ENCODE results near the gene NIT1.

DNA sequence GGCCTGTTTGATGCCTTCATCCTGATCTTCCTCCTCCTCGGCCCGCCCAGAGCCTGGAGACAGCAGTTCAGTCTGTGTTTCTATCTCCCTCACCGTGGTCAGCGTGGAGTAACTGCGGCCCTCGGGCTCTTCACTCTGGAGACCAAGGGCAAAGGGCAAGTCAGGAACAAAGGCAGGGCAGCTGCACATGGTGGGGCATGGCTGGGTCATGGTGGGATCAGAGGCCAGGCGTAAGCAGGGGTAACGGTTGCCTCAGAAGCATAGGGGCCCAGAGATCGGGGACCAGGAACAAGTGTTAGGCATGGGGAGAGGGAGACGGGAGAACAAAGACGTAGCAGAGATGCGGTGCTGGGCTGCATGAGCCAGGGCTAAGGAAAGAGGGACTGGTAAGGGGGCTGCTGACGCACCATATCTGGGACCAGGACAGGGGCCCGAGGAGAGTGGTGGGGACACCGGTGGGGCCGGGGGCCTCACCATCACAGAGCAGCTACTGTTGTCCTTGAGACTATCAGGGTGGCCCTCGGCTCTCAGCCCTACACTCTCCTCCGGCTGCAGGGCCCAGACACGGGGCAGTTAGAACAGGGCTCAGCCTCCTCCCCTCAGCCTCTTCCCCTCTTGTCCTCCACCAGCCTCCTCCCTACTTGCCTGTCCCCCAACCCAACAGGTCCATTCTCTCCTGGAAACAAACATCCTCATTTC, 45.0 kb upstream of the NIT1 start:
- no peak for TF ChIP-seq CTCF (IDR thresholded peaks at IDR 0.05; ENCODE audit: extremely low read depth in 1 of 2, insufficient read depth in 1 of 2, low read depth in 1 of 2, low read length in 2 of 2)
- no peak for TF ChIP-seq POLR2A (IDR thresholded peaks at IDR 0.05; ENCODE audit: low read depth, low read length)
- no peak for TF ChIP-seq MYC (IDR thresholded peaks at IDR 0.05; ENCODE audit: low read depth, low read length)
- TF ChIP-seq EZH2 (IDR thresholded peaks at IDR 0.05; ENCODE audit: borderline replicate concordance, low read depth, low read length, severe bottlenecking) = no peak
- no peak for TF ChIP-seq POLR2AphosphoS5 (IDR thresholded peaks at IDR 0.05; ENCODE audit: insufficient read depth, low read depth, low read length)

All from endothelial cell of umbilical vein (primary cell).